Measurements from ENCODE around the gene ACOXL. TPM values are rescaled to one million over a fixed set of nuclear protein-coding genes. Genes with fewer than 3 reads are reported as not detected.
A peak's percentile ranks its signal among the peaks of the same experiment; 100 is the strongest.

The ACOXL gene
- total and polyA plus RNA-seq, 9 of the 15 experiments (the other 6 are each of a cell fraction or from before 2014, with no cell fraction given), result 0.31 to 0.56 TPM; not detected in 7

DNA sequence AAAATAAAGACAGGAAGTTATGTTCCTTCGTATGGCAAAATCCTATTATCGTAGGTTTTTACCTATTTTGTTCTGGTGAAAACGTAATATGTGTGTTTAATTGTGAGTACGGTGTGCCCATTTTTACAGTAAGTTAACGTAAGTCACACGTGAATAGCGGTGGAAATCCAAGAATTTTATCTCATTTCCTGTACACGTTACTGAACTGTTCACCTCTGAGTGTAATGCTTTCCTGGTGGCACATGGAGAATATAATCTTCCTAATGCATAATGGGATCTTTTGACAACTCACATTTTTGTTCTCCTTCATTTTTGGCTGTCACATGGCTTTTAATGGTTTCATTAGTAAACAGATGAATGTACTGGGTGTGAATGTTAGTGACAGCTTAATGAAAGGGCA is 416.6 kb downstream of the ACOXL start (continued):
- TF ChIP-seq, protein P1, sequence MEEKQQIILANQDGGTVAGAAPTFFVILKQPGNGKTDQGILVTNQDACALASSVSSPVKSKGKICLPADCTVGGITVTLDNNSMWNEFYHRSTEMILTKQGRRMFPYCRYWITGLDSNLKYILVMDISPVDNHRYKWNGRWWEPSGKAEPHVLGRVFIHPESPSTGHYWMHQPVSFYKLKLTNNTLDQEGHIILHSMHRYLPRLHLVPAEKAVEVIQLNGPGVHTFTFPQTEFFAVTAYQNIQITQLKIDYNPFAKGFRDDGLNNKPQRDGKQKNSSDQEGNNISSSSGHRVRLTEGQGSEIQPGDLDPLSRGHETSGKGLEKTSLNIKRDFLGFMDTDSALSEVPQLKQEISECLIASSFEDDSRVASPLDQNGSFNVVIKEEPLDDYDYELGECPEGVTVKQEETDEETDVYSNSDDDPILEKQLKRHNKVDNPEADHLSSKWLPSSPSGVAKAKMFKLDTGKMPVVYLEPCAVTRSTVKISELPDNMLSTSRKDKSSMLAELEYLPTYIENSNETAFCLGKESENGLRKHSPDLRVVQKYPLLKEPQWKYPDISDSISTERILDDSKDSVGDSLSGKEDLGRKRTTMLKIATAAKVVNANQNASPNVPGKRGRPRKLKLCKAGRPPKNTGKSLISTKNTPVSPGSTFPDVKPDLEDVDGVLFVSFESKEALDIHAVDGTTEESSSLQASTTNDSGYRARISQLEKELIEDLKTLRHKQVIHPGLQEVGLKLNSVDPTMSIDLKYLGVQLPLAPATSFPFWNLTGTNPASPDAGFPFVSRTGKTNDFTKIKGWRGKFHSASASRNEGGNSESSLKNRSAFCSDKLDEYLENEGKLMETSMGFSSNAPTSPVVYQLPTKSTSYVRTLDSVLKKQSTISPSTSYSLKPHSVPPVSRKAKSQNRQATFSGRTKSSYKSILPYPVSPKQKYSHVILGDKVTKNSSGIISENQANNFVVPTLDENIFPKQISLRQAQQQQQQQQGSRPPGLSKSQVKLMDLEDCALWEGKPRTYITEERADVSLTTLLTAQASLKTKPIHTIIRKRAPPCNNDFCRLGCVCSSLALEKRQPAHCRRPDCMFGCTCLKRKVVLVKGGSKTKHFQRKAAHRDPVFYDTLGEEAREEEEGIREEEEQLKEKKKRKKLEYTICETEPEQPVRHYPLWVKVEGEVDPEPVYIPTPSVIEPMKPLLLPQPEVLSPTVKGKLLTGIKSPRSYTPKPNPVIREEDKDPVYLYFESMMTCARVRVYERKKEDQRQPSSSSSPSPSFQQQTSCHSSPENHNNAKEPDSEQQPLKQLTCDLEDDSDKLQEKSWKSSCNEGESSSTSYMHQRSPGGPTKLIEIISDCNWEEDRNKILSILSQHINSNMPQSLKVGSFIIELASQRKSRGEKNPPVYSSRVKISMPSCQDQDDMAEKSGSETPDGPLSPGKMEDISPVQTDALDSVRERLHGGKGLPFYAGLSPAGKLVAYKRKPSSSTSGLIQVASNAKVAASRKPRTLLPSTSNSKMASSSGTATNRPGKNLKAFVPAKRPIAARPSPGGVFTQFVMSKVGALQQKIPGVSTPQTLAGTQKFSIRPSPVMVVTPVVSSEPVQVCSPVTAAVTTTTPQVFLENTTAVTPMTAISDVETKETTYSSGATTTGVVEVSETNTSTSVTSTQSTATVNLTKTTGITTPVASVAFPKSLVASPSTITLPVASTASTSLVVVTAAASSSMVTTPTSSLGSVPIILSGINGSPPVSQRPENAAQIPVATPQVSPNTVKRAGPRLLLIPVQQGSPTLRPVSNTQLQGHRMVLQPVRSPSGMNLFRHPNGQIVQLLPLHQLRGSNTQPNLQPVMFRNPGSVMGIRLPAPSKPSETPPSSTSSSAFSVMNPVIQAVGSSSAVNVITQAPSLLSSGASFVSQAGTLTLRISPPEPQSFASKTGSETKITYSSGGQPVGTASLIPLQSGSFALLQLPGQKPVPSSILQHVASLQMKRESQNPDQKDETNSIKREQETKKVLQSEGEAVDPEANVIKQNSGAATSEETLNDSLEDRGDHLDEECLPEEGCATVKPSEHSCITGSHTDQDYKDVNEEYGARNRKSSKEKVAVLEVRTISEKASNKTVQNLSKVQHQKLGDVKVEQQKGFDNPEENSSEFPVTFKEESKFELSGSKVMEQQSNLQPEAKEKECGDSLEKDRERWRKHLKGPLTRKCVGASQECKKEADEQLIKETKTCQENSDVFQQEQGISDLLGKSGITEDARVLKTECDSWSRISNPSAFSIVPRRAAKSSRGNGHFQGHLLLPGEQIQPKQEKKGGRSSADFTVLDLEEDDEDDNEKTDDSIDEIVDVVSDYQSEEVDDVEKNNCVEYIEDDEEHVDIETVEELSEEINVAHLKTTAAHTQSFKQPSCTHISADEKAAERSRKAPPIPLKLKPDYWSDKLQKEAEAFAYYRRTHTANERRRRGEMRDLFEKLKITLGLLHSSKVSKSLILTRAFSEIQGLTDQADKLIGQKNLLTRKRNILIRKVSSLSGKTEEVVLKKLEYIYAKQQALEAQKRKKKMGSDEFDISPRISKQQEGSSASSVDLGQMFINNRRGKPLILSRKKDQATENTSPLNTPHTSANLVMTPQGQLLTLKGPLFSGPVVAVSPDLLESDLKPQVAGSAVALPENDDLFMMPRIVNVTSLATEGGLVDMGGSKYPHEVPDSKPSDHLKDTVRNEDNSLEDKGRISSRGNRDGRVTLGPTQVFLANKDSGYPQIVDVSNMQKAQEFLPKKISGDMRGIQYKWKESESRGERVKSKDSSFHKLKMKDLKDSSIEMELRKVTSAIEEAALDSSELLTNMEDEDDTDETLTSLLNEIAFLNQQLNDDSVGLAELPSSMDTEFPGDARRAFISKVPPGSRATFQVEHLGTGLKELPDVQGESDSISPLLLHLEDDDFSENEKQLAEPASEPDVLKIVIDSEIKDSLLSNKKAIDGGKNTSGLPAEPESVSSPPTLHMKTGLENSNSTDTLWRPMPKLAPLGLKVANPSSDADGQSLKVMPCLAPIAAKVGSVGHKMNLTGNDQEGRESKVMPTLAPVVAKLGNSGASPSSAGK (IDR thresholded peaks at IDR 0.05), result peak; percentile 44; the same call in 1 of the 2 replicates
- peak; percentile 23; the same call in 1 of the 2 replicates for TF ChIP-seq EP300 (IDR thresholded peaks at IDR 0.05; ENCODE audit: low read length)
- peak; percentile 47 to 65; a peak in 3 of 4 replicates for TF ChIP-seq MNT (conservative IDR thresholded peaks at IDR 0.05)
- no peak for TF ChIP-seq POLR2G (IDR thresholded peaks at IDR 0.05; ENCODE audit: low read depth, low read length)
- TF ChIP-seq TEAD2 (tag; IDR thresholded peaks at IDR 0.05), result 0 out of 2 replicates have a peak, but pooled peaks have one; percentile 36
- no peak for TF ChIP-seq PYGO2 (tag; IDR thresholded peaks at IDR 0.05)
- TF ChIP-seq, protein P2, sequence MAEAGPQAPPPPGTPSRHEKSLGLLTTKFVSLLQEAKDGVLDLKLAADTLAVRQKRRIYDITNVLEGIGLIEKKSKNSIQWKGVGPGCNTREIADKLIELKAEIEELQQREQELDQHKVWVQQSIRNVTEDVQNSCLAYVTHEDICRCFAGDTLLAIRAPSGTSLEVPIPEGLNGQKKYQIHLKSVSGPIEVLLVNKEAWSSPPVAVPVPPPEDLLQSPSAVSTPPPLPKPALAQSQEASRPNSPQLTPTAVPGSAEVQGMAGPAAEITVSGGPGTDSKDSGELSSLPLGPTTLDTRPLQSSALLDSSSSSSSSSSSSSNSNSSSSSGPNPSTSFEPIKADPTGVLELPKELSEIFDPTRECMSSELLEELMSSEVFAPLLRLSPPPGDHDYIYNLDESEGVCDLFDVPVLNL (CRISPR knock-in tag; IDR thresholded peaks at IDR 0.05; ENCODE audit: low read depth), result no peak
- TF ChIP-seq ZMIZ1 (IDR thresholded peaks at IDR 0.05; ENCODE audit: low read depth in 2 of 2, low read length in 2 of 2), result 0 out of 4 replicates have a peak, but pooled peaks of 1 of the 2 experiments have one; percentile 22

Measured in K562 (cell line).